Measurements from ENCODE around the gene ATP8B1.

Gene ATP8B1

DNA sequence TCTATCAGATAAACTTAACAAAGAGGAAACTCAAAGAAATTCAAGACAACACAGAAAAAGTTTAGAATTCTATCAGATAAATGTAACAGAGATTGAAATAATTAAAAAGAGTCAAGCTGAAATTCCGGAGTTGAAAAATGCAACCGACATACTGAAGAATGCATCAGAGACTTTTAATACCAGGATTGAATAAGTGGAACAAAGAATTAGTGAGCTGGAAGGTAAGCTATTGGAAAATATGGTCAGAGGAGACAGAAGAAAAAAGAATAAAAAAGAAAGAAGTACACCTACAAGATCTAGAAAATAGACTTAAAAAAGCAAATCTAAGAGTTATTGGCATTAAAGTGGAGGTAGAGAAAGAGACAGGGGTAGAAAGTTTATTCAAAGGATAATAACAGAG is 88.0 kb downstream of the ATP8B1 start:
- DNase-seq (ENCODE audit: extremely low read depth, low read depth), result no peak
- H3K4me3 ChIP-seq (replicated peaks; ENCODE audit: low read depth, low read length), result no peak overlapping the region
- TF ChIP-seq, protein P1, sequence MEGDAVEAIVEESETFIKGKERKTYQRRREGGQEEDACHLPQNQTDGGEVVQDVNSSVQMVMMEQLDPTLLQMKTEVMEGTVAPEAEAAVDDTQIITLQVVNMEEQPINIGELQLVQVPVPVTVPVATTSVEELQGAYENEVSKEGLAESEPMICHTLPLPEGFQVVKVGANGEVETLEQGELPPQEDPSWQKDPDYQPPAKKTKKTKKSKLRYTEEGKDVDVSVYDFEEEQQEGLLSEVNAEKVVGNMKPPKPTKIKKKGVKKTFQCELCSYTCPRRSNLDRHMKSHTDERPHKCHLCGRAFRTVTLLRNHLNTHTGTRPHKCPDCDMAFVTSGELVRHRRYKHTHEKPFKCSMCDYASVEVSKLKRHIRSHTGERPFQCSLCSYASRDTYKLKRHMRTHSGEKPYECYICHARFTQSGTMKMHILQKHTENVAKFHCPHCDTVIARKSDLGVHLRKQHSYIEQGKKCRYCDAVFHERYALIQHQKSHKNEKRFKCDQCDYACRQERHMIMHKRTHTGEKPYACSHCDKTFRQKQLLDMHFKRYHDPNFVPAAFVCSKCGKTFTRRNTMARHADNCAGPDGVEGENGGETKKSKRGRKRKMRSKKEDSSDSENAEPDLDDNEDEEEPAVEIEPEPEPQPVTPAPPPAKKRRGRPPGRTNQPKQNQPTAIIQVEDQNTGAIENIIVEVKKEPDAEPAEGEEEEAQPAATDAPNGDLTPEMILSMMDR (IDR thresholded peaks at IDR 0.05; ENCODE audit: low read depth, low read length, missing control alignments), result no peak

GRCh38 chr18:57710226-57710625 is 92.9 kb downstream of the ATP8B1 start:
- H3K4me3 ChIP-seq (replicated peaks; ENCODE audit: low read depth, low read length), result no peak overlapping the region
- TF ChIP-seq, protein P1 (IDR thresholded peaks at IDR 0.05; ENCODE audit: low read depth, low read length, missing control alignments), result no peak
- no peak for DNase-seq (ENCODE audit: extremely low read depth, low read depth)

- no peak overlapping the region for H3K4me3 ChIP-seq (replicated peaks; ENCODE audit: low read depth, low read length)
- TF ChIP-seq, protein P1 (IDR thresholded peaks at IDR 0.05; ENCODE audit: low read depth, low read length, missing control alignments), result no peak
- no peak for DNase-seq (ENCODE audit: extremely low read depth, low read depth)
These were observed 93.8 kb downstream of the ATP8B1 start for GRCh38 chr18:57709335-57709734.

- H3K4me3 ChIP-seq (replicated peaks; ENCODE audit: low read depth, low read length), result no peak overlapping the region
- TF ChIP-seq, protein P1 (IDR thresholded peaks at IDR 0.05; ENCODE audit: low read depth, low read length, missing control alignments), result no peak
- DNase-seq (ENCODE audit: extremely low read depth, low read depth), result no peak
These were observed 94.8 kb downstream of the ATP8B1 start for GRCh38 chr18:57708288-57708687.

GRCh38 chr18:57705832-57706595 is 97.1 kb downstream of the ATP8B1 start:
- TF ChIP-seq, protein P1 (IDR thresholded peaks at IDR 0.05; ENCODE audit: low read depth, low read length, missing control alignments), result no peak
- no peak for DNase-seq (ENCODE audit: extremely low read depth, low read depth)
- no peak overlapping the region for H3K4me3 ChIP-seq (replicated peaks; ENCODE audit: low read depth, low read length)

DNA sequence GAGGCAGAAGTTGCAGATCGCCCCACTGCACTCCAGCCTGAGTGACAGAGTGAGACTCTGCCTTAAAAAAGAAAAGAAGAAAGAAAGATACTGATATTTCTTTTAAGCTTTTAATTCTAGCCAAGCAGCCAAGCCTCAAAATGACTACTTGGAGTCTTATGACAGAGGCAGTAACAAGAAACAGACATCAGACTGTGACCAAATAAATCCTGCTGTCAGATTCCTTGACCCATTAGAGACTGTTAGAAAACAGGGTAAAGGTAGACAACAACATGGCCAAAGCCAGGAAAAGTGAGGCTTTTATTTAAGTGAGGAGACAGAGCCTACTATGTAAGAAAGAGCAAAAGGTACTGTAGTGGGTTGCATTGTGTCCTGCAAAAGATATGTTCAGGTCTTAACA is 98.1 kb downstream of the ATP8B1 start:
- no peak for DNase-seq (ENCODE audit: extremely low read depth, low read depth)
- TF ChIP-seq, protein P1 (IDR thresholded peaks at IDR 0.05; ENCODE audit: low read depth, low read length, missing control alignments), result no peak

More for the DNA sequence above, 98.1 kb downstream of the ATP8B1 start:
- no peak overlapping the region for H3K4me3 ChIP-seq (replicated peaks; ENCODE audit: low read depth, low read length)
